Superior temporal gyrus (tissue), 1 donor: ENCODE results near the gene CKAP2L.
A peak's percentile ranks its signal among the peaks of the same experiment; 100 is the strongest.

Experiments
- DNase-seq: peaks from one replicate; pipeline ENCODE4 v3.0.0-alpha.2; 2016; ENCODE audit errors: extremely low spot score

CKAP2L gene

DNA sequence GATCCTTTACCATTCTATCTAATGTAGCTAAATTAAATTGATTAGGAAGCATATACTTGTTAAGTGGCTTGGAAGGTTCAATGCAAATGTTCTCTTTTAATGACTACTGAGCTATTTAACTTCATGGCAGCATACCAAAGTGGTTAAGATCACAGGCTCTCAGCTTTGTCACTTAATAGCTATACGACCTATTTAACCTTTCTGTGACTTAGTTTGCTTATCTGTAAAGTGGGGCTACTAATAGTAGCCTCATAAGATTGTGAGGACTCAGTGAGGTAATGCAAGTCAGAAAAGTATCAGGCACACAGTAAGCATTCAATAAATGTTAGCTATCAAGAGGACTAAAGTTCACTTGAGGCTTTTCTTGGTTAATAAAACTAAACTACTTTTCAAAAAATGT is 4.3 kb downstream of the CKAP2L start:
- DNase-seq, result no peak

DNA sequence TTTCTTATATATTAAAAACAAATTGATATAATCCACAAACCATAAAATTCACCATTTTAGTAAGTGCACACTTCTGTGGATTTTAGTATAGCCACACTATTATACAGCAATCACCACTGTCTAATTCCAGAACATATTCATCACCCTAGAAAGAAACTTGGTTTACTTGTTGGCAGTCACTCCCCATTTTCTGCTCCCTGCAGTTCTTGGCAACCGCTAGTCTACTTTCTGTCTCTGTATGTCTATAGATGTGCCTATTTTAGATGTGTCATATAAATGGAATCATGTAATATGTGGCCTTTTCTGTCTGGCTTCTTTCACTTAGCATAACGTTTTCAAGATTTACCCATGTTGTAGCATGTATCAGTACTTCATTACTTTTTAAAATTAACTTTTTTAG is 5.7 kb downstream of the CKAP2L start:
- no peak for DNase-seq

- no peak for DNase-seq
Measured at GRCh38 chr2:112757265-112757664, 7.1 kb downstream of the CKAP2L start.

GRCh38 chr2:112756207-112756606 is 8.2 kb downstream of the CKAP2L start:
- DNase-seq, result no peak

GRCh38 chr2:112755444-112755843 is 9.0 kb downstream of the CKAP2L start:
- DNase-seq, result no peak

DNA sequence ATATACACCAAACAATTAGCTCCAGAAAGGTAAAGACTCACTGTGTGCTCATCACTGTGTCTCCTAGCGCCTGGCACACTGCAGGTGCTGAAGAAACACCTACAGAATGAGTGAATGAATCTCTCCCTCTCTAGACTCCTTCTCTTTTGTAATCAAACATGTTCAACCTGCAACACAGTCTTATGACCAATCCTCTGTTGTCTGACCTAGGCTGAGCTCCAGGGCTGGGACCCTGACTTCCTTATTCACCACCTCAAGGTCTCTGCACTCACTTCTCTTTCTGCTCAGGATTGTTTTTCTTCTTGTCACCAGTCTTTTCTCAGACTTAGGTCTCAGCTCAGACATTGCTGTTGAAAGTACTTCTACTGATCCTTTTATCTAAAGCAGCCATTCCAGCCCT is 9.8 kb downstream of the CKAP2L start:
- DNase-seq, result no peak

GRCh38 chr2:112752667-112753066 is 11.7 kb downstream of the CKAP2L start:
- no peak for DNase-seq

DNA sequence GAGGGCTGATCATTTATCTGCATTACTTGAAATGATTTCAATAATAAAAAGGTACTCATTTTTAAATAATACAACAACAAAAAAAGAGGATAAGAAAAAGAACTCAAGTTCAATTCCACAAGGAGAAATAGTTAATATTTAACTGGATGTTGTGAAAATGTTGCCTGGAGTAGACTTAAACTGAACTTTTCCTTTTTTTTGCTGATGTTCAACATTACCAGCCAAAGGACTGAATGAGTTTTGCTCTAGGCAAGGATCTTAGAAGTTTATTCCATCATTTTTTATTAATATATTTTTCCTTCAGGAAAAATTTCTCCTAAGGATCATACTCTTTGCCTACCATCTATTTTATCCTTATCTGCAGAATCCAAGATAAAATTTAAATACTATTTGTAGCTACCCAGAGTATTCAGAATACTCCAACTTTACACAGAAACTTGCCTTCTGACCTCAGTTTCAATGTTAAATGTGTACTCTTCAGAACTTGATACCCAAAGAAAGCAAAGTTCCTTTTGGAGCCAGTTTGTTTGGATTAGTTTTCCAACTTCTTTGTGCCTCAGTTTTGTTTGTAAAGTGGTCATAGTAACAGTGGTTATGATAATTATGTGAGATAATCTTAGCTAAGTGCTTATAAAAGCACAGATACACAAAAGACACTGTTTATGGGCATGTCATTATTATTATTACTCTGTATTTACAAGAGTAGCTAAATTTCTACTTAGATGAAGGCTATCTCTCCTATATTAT is 12.8 kb downstream of the CKAP2L start:
- no peak for DNase-seq

- DNase-seq, result no peak
Measured at GRCh38 chr2:112750560-112750843, 13.9 kb downstream of the CKAP2L start.

GRCh38 chr2:112749755-112750559 is 14.5 kb downstream of the CKAP2L start:
- peak; percentile 87 for DNase-seq

- no peak for DNase-seq
Measured at GRCh38 chr2:112740527-112740926, 23.9 kb downstream of the CKAP2L start.

- DNase-seq, result no peak
Measured at GRCh38 chr2:112737542-112738232, 26.7 kb downstream of the CKAP2L start.

- no peak for DNase-seq
Measured at GRCh38 chr2:112733871-112734270, 30.5 kb downstream of the CKAP2L start.

DNA sequence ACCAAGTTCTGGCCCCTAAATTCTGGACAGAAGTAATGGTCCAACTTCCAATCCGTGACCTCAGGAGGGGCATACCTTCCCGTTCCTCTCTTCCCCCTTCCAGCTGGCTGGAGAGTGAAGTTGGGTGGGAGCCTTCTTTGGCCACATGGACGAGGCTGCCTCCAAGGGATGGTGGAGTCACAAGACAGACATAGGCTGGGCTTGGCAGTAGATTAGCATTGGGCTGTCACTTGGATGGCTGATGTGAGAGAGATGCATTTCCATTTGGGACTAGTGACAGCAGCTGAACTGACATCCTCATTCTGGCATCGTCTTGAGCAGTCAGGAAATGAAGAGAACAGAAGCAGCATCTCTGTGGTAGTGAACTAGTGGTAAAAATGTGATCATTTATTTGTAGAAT is 31.0 kb downstream of the CKAP2L start:
- no peak for DNase-seq

DNA sequence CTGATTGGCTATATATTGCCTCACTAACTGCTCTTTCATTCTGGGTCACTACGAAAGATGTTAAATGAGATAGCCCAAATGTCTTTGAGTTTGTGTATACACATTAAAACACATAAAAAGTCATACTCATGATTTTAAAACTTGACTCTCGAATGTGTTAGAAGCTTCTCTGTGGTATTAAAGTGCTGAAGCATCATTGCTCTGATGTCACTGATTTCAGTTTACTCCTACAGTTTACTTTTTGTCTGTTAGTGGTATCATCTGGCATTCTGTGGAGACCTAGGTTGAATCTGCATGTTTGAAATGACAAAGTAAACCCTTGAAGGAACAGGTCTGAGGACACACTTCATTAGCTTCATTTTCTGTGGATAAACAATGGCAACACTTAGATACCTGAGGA is 32.9 kb downstream of the CKAP2L start:
- DNase-seq, result no peak

GRCh38 chr2:112730791-112731190 is 33.6 kb downstream of the CKAP2L start:
- no peak for DNase-seq

DNA sequence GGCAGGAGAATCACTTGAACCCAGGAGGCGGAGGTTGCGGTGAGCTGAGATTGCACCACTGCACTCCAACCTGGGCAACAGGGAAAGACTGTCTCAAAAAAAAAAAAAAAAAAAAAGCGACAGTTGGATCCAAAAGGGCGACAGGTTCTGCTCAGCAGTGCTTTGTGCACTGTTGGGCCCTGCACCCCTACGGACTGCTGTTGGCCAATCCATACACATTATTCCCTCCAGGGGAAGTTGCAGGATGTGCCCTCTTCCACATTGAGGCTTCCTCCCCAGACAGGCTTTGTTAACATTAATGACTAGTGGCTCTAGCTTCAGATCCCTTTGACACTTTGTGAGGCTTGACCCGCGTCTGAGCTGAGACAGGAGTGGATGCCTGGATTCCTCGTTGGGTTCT is 34.2 kb downstream of the CKAP2L start:
- no peak for DNase-seq

- no peak for DNase-seq
Measured at GRCh38 chr2:112728378-112729175, 35.8 kb downstream of the CKAP2L start.

GRCh38 chr2:112728029-112728362 is 36.4 kb downstream of the CKAP2L start:
- DNase-seq, result no peak

DNA sequence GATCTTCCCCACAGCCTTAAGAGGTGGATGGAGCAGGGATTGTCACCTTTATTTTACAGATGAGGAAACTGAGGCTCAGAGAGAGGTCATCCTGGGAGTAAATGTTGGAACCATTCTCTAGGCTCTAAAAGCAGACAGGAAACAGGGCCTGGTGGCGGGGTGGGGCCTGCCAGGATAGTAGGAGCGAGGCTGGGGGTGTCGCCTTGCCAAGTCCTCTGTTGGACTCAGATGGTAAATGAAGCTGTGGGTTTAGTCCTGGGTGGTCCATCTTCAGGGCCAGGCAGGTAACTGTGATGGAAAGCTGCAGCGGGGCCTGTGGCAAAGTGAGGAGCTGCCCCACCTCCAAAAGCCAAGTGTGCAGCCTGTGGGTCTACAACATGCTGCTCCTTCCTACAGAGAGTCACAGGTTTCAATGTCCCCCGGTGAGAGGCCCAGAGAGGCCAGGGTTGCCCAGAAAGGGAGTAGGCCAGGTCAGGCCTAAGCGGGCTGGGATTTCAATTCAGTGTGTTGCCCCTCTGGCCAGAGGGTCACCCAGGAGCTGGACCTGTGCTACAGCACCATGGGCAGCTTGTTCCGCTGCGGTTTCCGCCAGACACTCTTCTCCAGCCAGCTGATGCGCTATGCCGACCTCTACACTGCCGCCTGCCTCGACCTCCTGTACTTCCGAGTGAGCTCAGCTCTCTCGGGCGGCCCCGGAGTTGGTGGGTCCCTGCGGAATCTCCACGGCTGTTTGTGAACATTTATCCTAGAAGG is 37.0 kb downstream of the CKAP2L start:
- DNase-seq, result no peak

- peak; percentile 94 for DNase-seq
Measured at GRCh38 chr2:112726487-112727190, 37.8 kb downstream of the CKAP2L start.
